Naive thymus-derived CD4-positive, alpha-beta T cell (primary cell): Measurements from ENCODE around the gene DPT. TPM values are rescaled to one million over a fixed set of nuclear protein-coding genes. Genes with fewer than 3 reads are reported as not detected.

Experiments used
- ATAC-seq: fragments of 150-1000 bp; cut with Tn5 transposase; 2 replicates; pipeline ENCODE4 v1.10.0; 2021; ENCODE audit warnings: mild to moderate bottlenecking, moderate library complexity
- CTCF ChIA-PET: fragments of 350-600 bp; sonication (Branson Sonifier 250); formaldehyde crosslinking; loops from one replicate; lab custom pipeline; 2021; ENCODE audit warnings: antibody characterized with exemption; lab: Charles Lee
- POLR2A ChIA-PET: fragments of 350-600 bp; sonication (Branson Sonifier 250); formaldehyde crosslinking; loops from one replicate; lab custom pipeline; 2021; ENCODE audit warnings: antibody characterized with exemption, inconsistent platforms; lab: Charles Lee
- DNase-seq, 9 donors: peaks; one replicate each; pipeline versions ENCODE4 v3.0.0 to v3.0.0-alpha.2; 2020 to 2022; ENCODE audit warnings: mixed read lengths in 1 of 9
- H3K27ac ChIP-seq: one replicate; pipeline ENCODE4 v1.7.0; 2013; ENCODE audit warnings: mild to moderate bottlenecking, low read depth, low read length, moderate library complexity
- H3K27me3 ChIP-seq, 2 donors: one replicate each; pipeline ENCODE4 v1.7.0; 2013; ENCODE audit warnings: low read length in 2 of 2, mild to moderate bottlenecking in 2 of 2, moderate library complexity in 2 of 2; ENCODE audit not compliant: control insufficient read depth in 2 of 2, insufficient read depth in 2 of 2
- H3K36me3 ChIP-seq, 3 experiments: 1 replicate in 2 of 3; 2 replicates in 1 of 3; pipeline ENCODE4 v1.7.0; 2013; ENCODE audit warnings: low read length in 3 of 3, mild to moderate bottlenecking in 3 of 3, moderate library complexity in 1 of 3; ENCODE audit not compliant: insufficient read depth in 3 of 3, control insufficient read depth in 2 of 3
- H3K4me1 ChIP-seq, 2 donors: one replicate each; pipeline ENCODE4 v1.7.0; 2013; ENCODE audit warnings: low read length in 2 of 2, mild to moderate bottlenecking in 2 of 2, moderate library complexity in 1 of 2; ENCODE audit not compliant: control insufficient read depth in 2 of 2, insufficient read depth in 2 of 2
- H3K4me3 ChIP-seq: 2 replicates; pipeline ENCODE4 v1.7.0; 2013; ENCODE audit warnings: mild to moderate bottlenecking, low read length
- H3K9me3 ChIP-seq, 3 experiments: 1 replicate in 2 of 3; 2 replicates in 1 of 3; pipeline ENCODE4 v1.7.0; 2013; ENCODE audit warnings: low read length in 3 of 3; ENCODE audit not compliant: control insufficient read depth in 2 of 3
- H3K27ac Mint-ChIP-seq, 9 donors: one replicate each; pipeline ENCODE4 v1.8.0; 2020 to 2022; ENCODE audit warnings: mixed read lengths in 9 of 9, mild to moderate bottlenecking in 8 of 9, moderate library complexity in 5 of 9, inconsistent platforms in 2 of 9
- H3K27me3 Mint-ChIP-seq, 5 donors: one replicate each; pipeline ENCODE4 v1.8.0; 2021 to 2022; ENCODE audit warnings: mixed read lengths in 5 of 5, mild to moderate bottlenecking in 1 of 5
- H3K36me3 Mint-ChIP-seq, 5 donors: one replicate each; pipeline ENCODE4 v1.8.0; 2020 to 2022; ENCODE audit warnings: mixed read lengths in 5 of 5, mild to moderate bottlenecking in 3 of 5, inconsistent platforms in 1 of 5
- H3K4me1 Mint-ChIP-seq, 7 donors: one replicate each; pipeline ENCODE4 v1.8.0; 2020 to 2022; ENCODE audit warnings: mixed read lengths in 7 of 7, mild to moderate bottlenecking in 3 of 7, inconsistent platforms in 1 of 7
- H3K4me3 Mint-ChIP-seq, 10 donors: one replicate each; pipeline ENCODE4 v1.8.0; 2020 to 2022; ENCODE audit warnings: mild to moderate bottlenecking in 10 of 10, mixed read lengths in 10 of 10, moderate library complexity in 6 of 10, inconsistent platforms in 2 of 10
- H3K9me3 Mint-ChIP-seq, 11 donors: one replicate each; pipeline ENCODE4 v1.8.0; 2020 to 2022; ENCODE audit warnings: mixed read lengths in 11 of 11, mild to moderate bottlenecking in 4 of 11, inconsistent platforms in 1 of 11, moderate library complexity in 1 of 11
- intact Hi-C, 2 donors: fragments of 100-400 bp; cut with micrococcal nuclease; formaldehyde crosslinking; loops; one replicate each; pipeline ENCODE4 v1.15.1; 2023
- polyA plus RNA-seq, 2 donors: library from polyadenylated mRNA; unstranded; fragments of 300-500 nt; fragmentation: Illumina TruSeq; gene quantifications; one replicate each; pipeline ENCODE4 v1.2.3, GENCODE V29; 2021
- total RNA-seq, 6 experiments: library from RNA in 5 of 6; stranded (reverse) in 5 of 6; gene quantifications; 1 replicate in 5 of 6; 2 replicates in 1 of 6; pipeline ENCODE4 v1.2.3 and lab custom pipeline; 2021 to 2026

The DPT gene
- total and polyA plus RNA-seq, 7 experiments from 2014 or later: not detected

- CTCF ChIA-PET: no interaction called here
- Mint-ChIP-seq H3K9me3 (no peaks in the 10 kb centered on the region), H3K4me1 (no peaks in the 10 kb centered on the region), H3K27me3 (peaks cover 5 to 23% (median 11%) of the 10 kb centered on the region in 5 donors), H3K4me3 (no peak overlapping the region), H3K36me3 (no peaks in the 10 kb centered on the region), H3K27ac (no peak overlapping the region)
- POLR2A ChIA-PET: no interaction called here
- DNase-seq (no peak), ATAC-seq (no peak)
- no peaks in the 10 kb centered on the region for H3K27me3 ChIP-seq
- intact Hi-C loops: no loop called here
- H3K4me1 ChIP-seq: no peaks in the 10 kb centered on the region
- no peaks in the 10 kb centered on the region for H3K9me3 ChIP-seq
- no peak overlapping the region for H3K4me3 ChIP-seq
- no peaks in the 10 kb centered on the region for H3K36me3 ChIP-seq
- no peak overlapping the region for H3K27ac ChIP-seq
Observed at GRCh38 chr1:168720839-168721238, 8.2 kb downstream of the DPT start.

- CTCF ChIA-PET: no interaction called here
- no peaks in the 10 kb centered on the region for H3K9me3 ChIP-seq
- no peak overlapping the region for H3K4me3 ChIP-seq
- no peak overlapping the region for H3K27ac ChIP-seq
- no peaks in the 10 kb centered on the region for H3K36me3 ChIP-seq
- H3K4me1 ChIP-seq: no peaks in the 10 kb centered on the region
- no peaks in the 10 kb centered on the region for H3K27me3 ChIP-seq
- H3K27ac Mint-ChIP-seq: peak overlapping the region in 1 of 9 donors; percentile 13
- H3K4me3 Mint-ChIP-seq: no peak overlapping the region
- ATAC-seq (no peak), DNase-seq (no peak)
- POLR2A ChIA-PET: no interaction called here
- H3K36me3 Mint-ChIP-seq: no peaks in the 10 kb centered on the region
- H3K4me1 Mint-ChIP-seq: no peaks in the 10 kb centered on the region
- no peaks in the 10 kb centered on the region for H3K9me3 Mint-ChIP-seq
- intact Hi-C loops: no loop called here
- H3K27me3 Mint-ChIP-seq: peaks cover 5 to 23% (median 11%) of the 10 kb centered on the region in 5 donors
Observed at GRCh38 chr1:168719306-168720111, 9.5 kb downstream of the DPT start.

GRCh38 chr1:168717906-168718891 lies 10.8 kb downstream of the DPT start:
- DNase-seq (no peak), ATAC-seq (no peak)
- POLR2A ChIA-PET: no interaction called here
- peaks cover 5 to 22% (median 15%) of the 10 kb centered on the region in 5 donors for H3K27me3 Mint-ChIP-seq
- Histone ChIP-seq H3K4me1 (no peaks in the 10 kb centered on the region), H3K4me3 (no peak overlapping the region), H3K36me3 (no peaks in the 10 kb centered on the region), H3K27me3 (no peaks in the 10 kb centered on the region), H3K27ac (no peak overlapping the region), H3K9me3 (no peaks in the 10 kb centered on the region)
- no peaks in the 10 kb centered on the region for H3K4me1 Mint-ChIP-seq
- no peaks in the 10 kb centered on the region for H3K36me3 Mint-ChIP-seq
- intact Hi-C loops: no loop called here
- H3K4me3 Mint-ChIP-seq: no peak overlapping the region
- CTCF ChIA-PET: no interaction called here
- H3K9me3 Mint-ChIP-seq: no peaks in the 10 kb centered on the region
- no peak overlapping the region for H3K27ac Mint-ChIP-seq

- H3K4me1 Mint-ChIP-seq: no peaks in the 10 kb centered on the region
- Histone ChIP-seq H3K9me3 (no peaks in the 10 kb centered on the region), H3K36me3 (no peaks in the 10 kb centered on the region), H3K27ac (no peak overlapping the region), H3K27me3 (no peaks in the 10 kb centered on the region), H3K4me1 (no peaks in the 10 kb centered on the region), H3K4me3 (no peak overlapping the region)
- H3K9me3 Mint-ChIP-seq: no peaks in the 10 kb centered on the region
- no peak for DNase-seq
- CTCF ChIA-PET: no interaction called here
- H3K4me3 Mint-ChIP-seq: no peak overlapping the region
- ATAC-seq: no peak
- peaks cover 0 to 10% (median 2%) of the 10 kb centered on the region in 5 donors for H3K27me3 Mint-ChIP-seq
- POLR2A ChIA-PET: no interaction called here
- no peak overlapping the region for H3K27ac Mint-ChIP-seq
- H3K36me3 Mint-ChIP-seq: no peaks in the 10 kb centered on the region
- intact Hi-C loops: no loop called here
Observed at GRCh38 chr1:168714012-168714411, 15.0 kb downstream of the DPT start.

DNA sequence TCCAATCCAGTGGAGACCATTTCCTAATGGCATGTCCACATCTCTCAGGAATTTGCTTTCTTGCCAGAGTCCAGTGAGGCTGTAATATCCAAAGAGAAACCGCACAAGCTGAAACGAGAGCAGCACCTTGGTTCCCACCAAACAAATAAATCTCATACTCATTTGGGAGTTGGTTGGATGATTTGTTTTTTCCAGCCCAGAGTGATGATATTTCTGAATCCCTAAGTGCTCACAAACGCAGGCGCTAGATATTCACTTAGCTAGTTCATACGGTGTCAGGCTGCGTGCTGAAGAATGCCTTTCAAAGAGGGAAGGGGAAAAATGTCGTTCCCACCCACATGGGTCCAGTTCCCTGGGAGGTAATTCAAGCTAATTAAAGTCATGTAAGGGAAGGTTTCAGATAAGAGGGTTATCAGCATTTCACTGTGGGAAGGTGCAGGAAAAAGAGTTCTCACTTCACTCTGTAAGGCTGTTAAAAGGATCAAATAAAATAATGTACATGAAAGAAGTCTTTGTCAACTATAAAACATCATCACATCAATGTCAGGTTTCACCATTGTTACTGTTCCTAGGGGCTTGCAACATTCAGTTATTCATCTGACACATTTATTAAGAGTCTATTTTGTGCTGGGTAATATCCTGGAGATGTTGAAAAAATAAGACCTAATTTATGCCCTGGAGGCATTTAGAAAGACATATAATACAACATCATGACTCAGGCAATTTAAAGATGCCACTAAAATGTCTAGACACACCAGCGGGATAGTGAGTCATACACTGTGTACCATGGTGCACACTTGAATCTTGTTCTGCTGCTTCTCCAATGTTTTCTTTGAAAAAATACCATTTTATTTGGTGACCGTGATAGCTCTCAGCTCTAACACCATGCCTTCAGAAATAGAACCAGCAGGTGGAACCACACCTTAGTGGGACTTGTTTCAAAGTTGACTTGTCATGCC lies 19.3 kb downstream of the DPT start:
- ATAC-seq: no peak
- no peak for DNase-seq
- Histone ChIP-seq H3K36me3 (no peaks in the 10 kb centered on the region), H3K9me3 (no peaks in the 10 kb centered on the region), H3K4me3 (no peak overlapping the region), H3K27me3 (no peaks in the 10 kb centered on the region), H3K27ac (no peak overlapping the region), H3K4me1 (no peaks in the 10 kb centered on the region)
- peaks cover 0 to 13% (median 4%) of the 10 kb centered on the region in 5 donors for H3K27me3 Mint-ChIP-seq
- H3K36me3 Mint-ChIP-seq: no peaks in the 10 kb centered on the region
- ChIA-PET CTCF (no interaction called here), POLR2A (no interaction called here)
- intact Hi-C loops: no loop called here
- H3K9me3 Mint-ChIP-seq: no peaks in the 10 kb centered on the region
- H3K27ac Mint-ChIP-seq: no peak overlapping the region
- H3K4me3 Mint-ChIP-seq: no peak overlapping the region
- no peaks in the 10 kb centered on the region for H3K4me1 Mint-ChIP-seq

DNA sequence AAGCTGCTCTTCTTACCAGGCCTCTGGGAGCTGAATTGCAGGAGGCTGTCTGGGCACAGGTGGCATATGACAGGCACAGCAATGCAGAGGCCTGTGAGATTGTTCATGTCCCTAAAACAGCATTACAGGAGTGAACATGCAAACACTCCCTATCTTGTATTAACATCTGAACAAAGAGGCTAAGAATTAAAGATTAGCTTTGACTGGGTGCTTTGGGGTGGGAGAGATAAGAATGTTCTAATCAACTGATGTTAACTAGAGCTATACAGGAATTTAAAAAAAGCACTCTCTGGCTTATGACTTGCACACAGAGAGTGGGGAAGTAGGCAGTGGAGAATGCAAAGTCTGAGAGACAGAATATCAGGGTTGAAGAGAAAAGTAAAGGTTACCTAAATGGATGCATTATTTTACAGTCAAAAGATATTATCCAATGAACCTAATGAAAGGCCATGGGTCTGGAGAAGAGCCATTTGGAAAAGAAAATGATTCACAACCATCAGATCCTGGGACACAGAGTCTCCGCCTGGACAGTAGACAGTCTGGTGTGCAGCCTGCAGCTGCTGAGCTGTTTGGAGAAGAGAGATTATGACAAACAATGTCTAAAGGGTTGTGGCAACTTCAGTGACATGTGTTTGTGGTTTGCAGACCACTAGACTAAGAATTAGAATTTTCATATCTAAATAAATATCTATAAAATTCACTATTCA lies 20.2 kb downstream of the DPT start:
- no peak overlapping the region for H3K4me3 Mint-ChIP-seq
- peaks cover 0 to 2% (median 0%) of the 10 kb centered on the region in 11 donors for H3K9me3 Mint-ChIP-seq
- Histone ChIP-seq H3K36me3 (no peaks in the 10 kb centered on the region), H3K4me3 (no peak overlapping the region), H3K27me3 (no peaks in the 10 kb centered on the region), H3K9me3 (no peaks in the 10 kb centered on the region), H3K27ac (no peak overlapping the region), H3K4me1 (no peaks in the 10 kb centered on the region)
- no peaks in the 10 kb centered on the region for H3K4me1 Mint-ChIP-seq
- intact Hi-C loops: no loop called here
- ChIA-PET POLR2A (no interaction called here), CTCF (no interaction called here)
- ATAC-seq (no peak), DNase-seq (no peak)
- H3K27me3 Mint-ChIP-seq: peaks cover 0 to 15% (median 4%) of the 10 kb centered on the region in 5 donors
- H3K36me3 Mint-ChIP-seq: no peaks in the 10 kb centered on the region
- no peak overlapping the region for H3K27ac Mint-ChIP-seq
